Activated CD4-positive, alpha-beta T cell treated with anti-CD3 and anti-CD28 coated beads, Interleukin-2, amount 10 ng/mL, durations not matched to agents 24 days and 14 days (primary cell): ENCODE measurements around the gene TMPRSS9. TPM values are rescaled to one million over a fixed set of nuclear protein-coding genes. Genes with fewer than 3 reads are reported as not detected.

Source experiments
- DNase-seq: peaks from one replicate; pipeline ENCODE4 v3.0.0; 2022
- H3K27ac Mint-ChIP-seq: one replicate; pipeline ENCODE4 v1.8.0; 2022; ENCODE audit warnings: mild to moderate bottlenecking, mixed read lengths
- H3K27me3 Mint-ChIP-seq: one replicate; pipeline ENCODE4 v1.8.0; 2022; ENCODE audit warnings: mixed read lengths
- H3K36me3 Mint-ChIP-seq: one replicate; pipeline ENCODE4 v1.8.0; 2022; ENCODE audit warnings: low read depth, mild to moderate bottlenecking, mixed read lengths
- H3K4me1 Mint-ChIP-seq: one replicate; pipeline ENCODE4 v1.8.0; 2021; ENCODE audit warnings: mixed read lengths
- H3K4me3 Mint-ChIP-seq: one replicate; pipeline ENCODE4 v1.8.0; 2022; ENCODE audit warnings: mild to moderate bottlenecking, moderate library complexity, mixed read lengths
- H3K9me3 Mint-ChIP-seq: one replicate; pipeline ENCODE4 v1.8.0; 2021; ENCODE audit warnings: mixed read lengths
- intact Hi-C: fragments of 100-400 bp; cut with micrococcal nuclease; formaldehyde crosslinking; loops from one replicate; pipeline ENCODE4 v1.15.1; 2023
- total RNA-seq: library from RNA; stranded (reverse); gene quantifications from 2 replicates; pipeline ENCODE4 v1.2.3, GENCODE V29; 2022

The TMPRSS9 gene
- total RNA-seq, 1 donor from 2014 or later = not detected

DNA sequence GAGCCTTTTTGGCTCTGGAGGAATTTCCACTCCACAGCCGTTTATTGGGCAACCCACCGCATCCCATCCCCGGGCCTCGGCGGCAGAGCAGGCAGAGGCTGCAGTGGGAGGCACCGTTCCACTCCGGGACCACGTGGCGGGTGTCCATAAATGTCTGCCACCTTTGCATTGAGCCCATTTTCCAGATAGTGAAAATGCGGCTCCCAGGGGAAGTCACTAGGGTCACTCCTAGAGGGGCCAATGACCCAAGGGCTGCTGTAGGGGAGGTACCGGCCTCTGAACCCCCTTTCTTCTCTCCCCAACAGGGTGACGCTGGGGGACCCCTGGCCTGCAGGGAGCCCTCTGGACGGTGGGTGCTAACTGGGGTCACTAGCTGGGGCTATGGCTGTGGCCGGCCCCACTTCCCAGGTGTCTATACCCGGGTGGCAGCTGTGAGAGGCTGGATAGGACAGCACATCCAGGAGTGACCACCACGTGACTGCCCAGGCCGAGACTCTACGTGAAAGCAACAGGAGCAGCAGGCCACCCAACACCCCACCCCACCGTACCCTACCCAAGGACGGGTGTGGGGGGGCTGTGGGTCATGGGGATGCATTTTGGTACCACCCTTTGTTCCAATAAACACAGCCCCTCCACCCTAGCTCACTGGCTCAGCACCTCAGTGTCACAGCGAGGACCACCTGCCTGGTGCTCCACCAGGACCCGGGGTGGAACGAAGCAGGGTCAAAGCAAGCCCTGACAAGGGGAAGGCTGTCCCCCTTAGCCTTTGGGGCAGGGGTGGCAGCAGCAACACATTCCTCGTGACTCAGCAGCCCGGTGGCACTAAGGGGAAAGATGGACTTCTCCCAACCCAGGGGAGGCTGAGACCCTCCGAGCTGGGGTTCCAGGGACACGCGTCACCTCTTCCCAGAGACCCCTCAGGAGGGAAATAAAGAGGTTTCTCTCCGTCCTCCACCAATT lies 65.8 kb downstream of the TMPRSS9 start:
- Mint-ChIP-seq H3K4me1 (peaks cover 9% of the 10 kb centered on the region), H3K9me3 (no peaks in the 10 kb centered on the region), H3K27me3 (no peaks in the 10 kb centered on the region), H3K27ac (peak overlapping the region; percentile 98), H3K4me3 (peak overlapping the region; percentile 95), H3K36me3 (peaks cover 28% of the 10 kb centered on the region)
- no peak for DNase-seq
- intact Hi-C loops = no loop called here

- Mint-ChIP-seq H3K27ac (peak overlapping the region; percentile 98), H3K9me3 (no peaks in the 10 kb centered on the region), H3K4me1 (peaks cover 9% of the 10 kb centered on the region), H3K4me3 (peak overlapping the region; percentile 95), H3K36me3 (peaks cover 30% of the 10 kb centered on the region), H3K27me3 (no peaks in the 10 kb centered on the region)
- intact Hi-C loops = no loop called here
- peak; percentile 88 for DNase-seq
Measured at GRCh38 chr19:2426611-2427428, 66.8 kb downstream of the TMPRSS9 start.

DNA sequence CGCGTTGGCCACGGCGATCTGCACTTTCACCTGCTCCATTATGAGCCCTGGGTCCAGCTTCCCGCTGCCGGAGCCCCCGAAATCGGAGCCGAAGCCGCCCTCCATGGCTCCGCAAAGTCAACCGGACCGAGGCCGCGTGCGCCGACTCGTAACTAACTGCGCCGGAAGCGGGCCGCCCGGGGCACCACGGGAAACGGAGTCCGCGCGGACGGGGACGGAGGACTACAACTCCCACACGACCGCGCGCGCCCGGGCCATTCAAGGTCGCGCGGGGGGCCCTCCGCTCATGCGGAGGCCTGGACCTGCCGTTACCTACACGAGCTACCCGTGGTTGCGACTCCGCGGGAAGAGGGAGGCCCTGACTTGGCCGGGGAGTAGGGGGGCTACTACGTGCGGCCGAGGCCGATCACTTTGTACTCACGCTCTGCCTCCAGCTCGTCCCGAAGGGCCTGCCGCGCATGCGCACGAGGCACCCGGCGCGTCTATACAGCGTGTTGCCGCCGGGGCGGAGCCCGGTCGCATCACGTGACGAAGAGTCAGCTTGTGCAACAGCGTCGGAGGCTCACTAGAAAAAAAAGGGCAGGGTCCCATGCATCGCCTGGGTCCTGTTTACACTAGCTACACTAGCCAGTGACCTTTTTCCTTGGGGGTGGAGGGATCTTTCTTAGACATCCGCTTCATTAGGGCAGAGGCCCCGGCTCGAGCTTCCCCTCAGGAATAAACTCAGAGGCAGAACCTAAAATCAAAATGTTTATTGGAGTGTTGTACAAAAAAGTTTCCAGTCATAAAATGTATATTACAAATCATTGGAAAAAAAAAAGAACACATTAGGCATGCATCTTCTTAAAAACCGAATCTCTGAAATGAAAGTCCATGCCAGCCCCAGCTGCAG lies 67.6 kb downstream of the TMPRSS9 start, which contains the start of gene TIMM13:
TSS of gene TIMM13 (minus strand) at position 158 of the 892 bp plus-strand sequence. CDS start at position 105, 53 bp downstream.
- Mint-ChIP-seq H3K27me3 (no peaks in the 10 kb centered on the region), H3K4me1 (peaks cover 9% of the 10 kb centered on the region), H3K27ac (peak within 1 kb of the TSS; percentile 98), H3K4me3 (peak within 1 kb of the TSS; percentile 95), H3K36me3 (peaks cover 34% of the 10 kb centered on the region), H3K9me3 (no peaks in the 10 kb centered on the region)
- intact Hi-C loops = no loop called here
- DNase-seq = peak; percentile 100

GRCh38 chr19:2428321-2428690 lies 68.2 kb downstream of the TMPRSS9 start:
- H3K9me3 Mint-ChIP-seq = no peaks in the 10 kb centered on the region
- peaks cover 32% of the 10 kb centered on the region for H3K36me3 Mint-ChIP-seq
- H3K27me3 Mint-ChIP-seq = no peaks in the 10 kb centered on the region
- no peak overlapping the region for H3K27ac Mint-ChIP-seq
- H3K4me1 Mint-ChIP-seq = peaks cover 9% of the 10 kb centered on the region
- intact Hi-C loops = no loop called here
- DNase-seq = peak; percentile 69
- H3K4me3 Mint-ChIP-seq = no peak overlapping the region

- H3K27me3 Mint-ChIP-seq = no peaks in the 10 kb centered on the region
- no peak for DNase-seq
- intact Hi-C loops = no loop called here
- no peak overlapping the region for H3K4me3 Mint-ChIP-seq
- H3K27ac Mint-ChIP-seq = no peak overlapping the region
- H3K36me3 Mint-ChIP-seq = peaks cover 36% of the 10 kb centered on the region
- H3K4me1 Mint-ChIP-seq = peaks cover 9% of the 10 kb centered on the region
- no peaks in the 10 kb centered on the region for H3K9me3 Mint-ChIP-seq
Measured at GRCh38 chr19:2428756-2429711, 69.0 kb downstream of the TMPRSS9 start.

GRCh38 chr19:2429917-2430535 lies 70.0 kb downstream of the TMPRSS9 start:
- H3K4me3 Mint-ChIP-seq = no peak overlapping the region
- intact Hi-C loops = no loop called here
- H3K36me3 Mint-ChIP-seq = peaks cover 37% of the 10 kb centered on the region
- H3K4me1 Mint-ChIP-seq = peaks cover 9% of the 10 kb centered on the region
- no peak for DNase-seq
- no peak overlapping the region for H3K27ac Mint-ChIP-seq
- H3K9me3 Mint-ChIP-seq = no peaks in the 10 kb centered on the region
- no peaks in the 10 kb centered on the region for H3K27me3 Mint-ChIP-seq

DNA sequence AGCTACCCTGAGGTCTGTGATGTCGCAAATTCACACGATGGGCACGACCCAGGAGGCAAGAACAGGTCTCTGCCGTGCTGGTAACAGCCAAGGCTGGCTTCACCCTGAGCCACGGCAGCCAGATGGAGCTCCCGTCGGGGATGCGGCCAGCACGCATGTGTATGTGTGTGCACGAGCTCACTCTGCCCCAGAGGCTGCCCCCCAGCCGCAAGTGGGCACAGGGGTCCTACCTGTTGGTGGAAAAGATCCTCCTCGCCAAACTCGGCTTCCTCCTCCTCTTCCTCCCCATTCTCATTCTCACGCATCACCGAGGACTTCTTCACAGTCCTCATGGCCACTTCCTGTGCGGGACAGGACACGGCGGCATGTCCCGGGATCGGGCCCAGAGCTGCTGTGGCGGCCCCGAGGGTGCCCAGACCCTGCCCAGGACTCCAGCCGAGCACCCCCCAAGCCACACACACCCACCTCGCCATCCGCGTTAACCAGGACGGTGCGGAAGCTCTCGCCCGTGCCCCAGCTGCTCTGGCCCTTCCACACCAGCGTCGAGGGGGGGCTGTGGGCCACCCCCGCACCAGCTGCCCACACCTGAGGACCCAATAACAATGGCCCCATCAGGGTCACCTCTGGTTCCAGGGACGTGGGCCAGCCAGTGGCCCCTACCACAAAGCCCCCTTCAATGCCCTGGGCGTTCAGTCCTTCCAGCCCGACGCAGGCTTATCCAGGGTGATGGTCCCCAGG lies 71.4 kb downstream of the TMPRSS9 start:
- H3K9me3 Mint-ChIP-seq = no peaks in the 10 kb centered on the region
- H3K27ac Mint-ChIP-seq = no peak overlapping the region
- no peak overlapping the region for H3K4me3 Mint-ChIP-seq
- H3K27me3 Mint-ChIP-seq = no peaks in the 10 kb centered on the region
- intact Hi-C loops = no loop called here
- DNase-seq = no peak
- peaks cover 40% of the 10 kb centered on the region for H3K36me3 Mint-ChIP-seq
- peaks cover 8% of the 10 kb centered on the region for H3K4me1 Mint-ChIP-seq

DNA sequence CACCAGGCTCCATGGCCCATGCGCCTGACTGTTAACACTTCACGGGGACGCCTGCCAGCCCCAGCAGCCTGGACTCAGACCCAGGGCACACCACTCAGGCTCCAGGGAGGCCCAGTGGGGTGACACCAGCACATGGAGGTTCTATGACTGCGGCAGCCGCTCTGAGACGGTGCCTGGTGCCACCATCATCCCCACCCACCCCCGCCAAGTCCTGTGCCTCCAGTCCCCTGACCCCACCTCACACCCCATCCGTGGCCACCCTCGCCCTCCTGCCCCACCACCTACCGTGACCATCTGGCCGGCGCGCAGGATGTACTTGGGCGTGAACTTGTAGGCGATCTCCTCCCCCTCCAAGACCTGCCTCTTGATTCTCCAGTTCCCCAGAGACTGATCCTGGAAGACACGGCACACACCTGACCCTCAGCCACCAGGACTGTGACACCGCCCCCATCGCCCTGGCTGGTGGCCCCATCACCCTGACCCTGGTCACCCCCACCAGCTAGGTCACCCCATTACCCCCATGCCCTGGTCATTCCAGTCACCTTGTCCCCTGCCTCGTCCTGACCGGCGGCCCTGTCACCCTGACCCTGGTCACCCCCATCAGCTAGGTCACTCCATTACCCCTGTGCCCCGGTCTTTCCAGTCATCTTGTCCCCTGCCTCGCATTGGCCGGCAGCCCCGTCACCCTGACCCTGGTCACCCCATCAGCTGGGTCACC lies 72.2 kb downstream of the TMPRSS9 start:
- Mint-ChIP-seq H3K27ac (no peak overlapping the region), H3K9me3 (no peaks in the 10 kb centered on the region), H3K27me3 (no peaks in the 10 kb centered on the region), H3K36me3 (peaks cover 38% of the 10 kb centered on the region), H3K4me1 (peaks cover 7% of the 10 kb centered on the region), H3K4me3 (no peak overlapping the region)
- DNase-seq = no peak
- intact Hi-C loops = no loop called here

DNA sequence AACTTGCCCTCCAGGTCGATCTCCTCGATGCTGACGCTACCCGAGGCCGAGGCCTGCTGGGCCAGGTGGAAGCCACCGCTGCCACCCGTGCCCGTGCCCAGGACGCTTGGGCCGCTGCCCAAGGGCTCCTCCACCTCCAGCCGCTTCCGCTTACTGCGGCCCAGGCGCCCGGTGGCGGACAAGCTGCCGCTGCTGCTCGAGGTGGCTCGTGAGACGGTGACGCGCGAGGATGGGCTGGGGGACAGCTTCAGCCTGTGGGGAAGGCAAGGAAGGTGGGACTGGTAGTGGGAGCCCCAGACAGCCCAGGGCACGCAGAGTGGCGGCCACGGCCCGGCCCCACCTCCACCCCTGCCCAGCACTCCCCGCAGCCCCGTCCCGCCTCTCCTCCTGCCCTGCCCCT lies 73.8 kb downstream of the TMPRSS9 start:
- DNase-seq = no peak
- H3K4me3 Mint-ChIP-seq = no peak overlapping the region
- no peaks in the 10 kb centered on the region for H3K27me3 Mint-ChIP-seq
- no peaks in the 10 kb centered on the region for H3K9me3 Mint-ChIP-seq
- peaks cover 2% of the 10 kb centered on the region for H3K4me1 Mint-ChIP-seq
- peaks cover 38% of the 10 kb centered on the region for H3K36me3 Mint-ChIP-seq
- H3K27ac Mint-ChIP-seq = no peak overlapping the region
- intact Hi-C loops = no loop called here

GRCh38 chr19:2434267-2434666 lies 74.2 kb downstream of the TMPRSS9 start:
- no peaks in the 10 kb centered on the region for H3K27me3 Mint-ChIP-seq
- H3K9me3 Mint-ChIP-seq = no peaks in the 10 kb centered on the region
- peak overlapping the region; percentile 63 for H3K27ac Mint-ChIP-seq
- peaks cover 35% of the 10 kb centered on the region for H3K36me3 Mint-ChIP-seq
- intact Hi-C loops = no loop called here
- DNase-seq = no peak
- no peaks in the 10 kb centered on the region for H3K4me1 Mint-ChIP-seq
- H3K4me3 Mint-ChIP-seq = no peak overlapping the region

DNA sequence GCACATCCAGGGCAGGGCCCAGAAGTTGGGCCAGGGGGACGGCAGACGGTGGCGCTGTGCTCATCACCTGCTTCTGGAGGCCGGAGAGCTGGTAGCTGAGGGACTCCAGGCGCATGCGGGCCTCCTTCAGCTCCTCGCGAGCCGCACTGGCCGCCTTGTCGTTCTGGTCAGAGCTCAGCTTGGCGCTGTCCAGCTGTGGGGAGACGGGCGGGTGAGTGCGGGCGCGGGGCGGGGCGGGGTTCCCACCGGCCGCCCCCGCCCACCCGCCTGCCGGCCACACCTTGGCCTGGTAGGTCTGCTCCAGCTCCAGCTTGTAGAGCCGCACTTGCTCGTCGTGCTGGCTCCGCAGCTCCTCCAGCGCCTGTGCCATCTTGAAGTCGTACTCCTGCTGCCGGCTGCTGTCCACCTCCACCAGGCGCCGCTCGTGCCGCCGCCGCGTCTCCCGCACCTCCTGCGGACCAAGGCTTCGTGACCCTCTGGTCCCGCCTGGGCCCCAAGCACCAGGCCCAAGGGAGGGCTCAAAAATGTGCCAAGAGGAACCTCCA lies 74.7 kb downstream of the TMPRSS9 start:
- Mint-ChIP-seq H3K36me3 (peaks cover 32% of the 10 kb centered on the region), H3K4me3 (no peak overlapping the region), H3K27me3 (no peaks in the 10 kb centered on the region), H3K9me3 (no peaks in the 10 kb centered on the region), H3K4me1 (no peaks in the 10 kb centered on the region), H3K27ac (peak overlapping the region; percentile 47)
- intact Hi-C loops = no loop called here
- DNase-seq = no peak
